Panc1 (cell line): ENCODE data around the gene CADM1.

Experiments used
- CTCF ChIP-seq: fragments of 450-650 bp; IDR thresholded peaks from 2 replicates; pipeline ENCODE4 v1.5.1; 2017; ENCODE audit warnings: mild to moderate bottlenecking
- POLR2AphosphoS5 ChIP-seq: IDR thresholded peaks from 2 replicates; pipeline ENCODE4 v1.6.1; 2012; ENCODE audit warnings: mild to moderate bottlenecking, low read depth, low read length, moderate library complexity

- TF ChIP-seq POLR2AphosphoS5 (no peak), CTCF (no peak)
Observed at GRCh38 chr11:115208808-115209259, 295.4 kb downstream of the CADM1 start.
